MM.1S (cell line): ENCODE measurements around the gene UBE3B.

Experiments
- CTCF ChIP-seq: fragments of 300-600 bp; sonication (generic); IDR thresholded peaks from 2 replicates; pipeline ENCODE4 v1.5.1; 2016; ENCODE audit warnings: antibody characterized with exemption, low read length, mixed read lengths
- EZH2 ChIP-seq: fragments of 300-600 bp; sonication (generic); optimal IDR thresholded peaks from 2 replicates; pipeline ENCODE3; 2017; ENCODE audit warnings: low read depth, mild to moderate bottlenecking, antibody characterized with exemption, low read length, mixed read lengths

GRCh38 chr12:109460538-109460937, 16.9 kb upstream of the UBE3B start:
- TF ChIP-seq CTCF, result no peak
- TF ChIP-seq EZH2, result no peak
